C4-2B (cell line): ENCODE measurements around the gene SLC25A44.

Experiments
- CTCF ChIP-seq: fragments of 450-650 bp; conservative IDR thresholded peaks from 2 replicates; pipeline ENCODE4 v1.5.1; 2017; ENCODE audit warnings: mild to moderate bottlenecking
- ZFX ChIP-seq: fragments of 450-650 bp; IDR thresholded peaks from 2 replicates; pipeline ENCODE4 v1.6.1; 2017

- no peak for TF ChIP-seq CTCF
- TF ChIP-seq ZFX: no peak
Measured at GRCh38 chr1:156160000-156160742, 33.7 kb upstream of the SLC25A44 start.
